Stimulated activated CD4-positive, alpha-beta T cell treated with anti-CD3 and anti-CD28 coated beads, Interleukin-1b, Interleukin-23, amount 100 ng/mL, for 4 hours (primary cell): ENCODE data around the gene KDM4B.
"Not testable (repeated sequence)": the region's sequence is repeated elsewhere in the genome, so short reads cannot be mapped to it uniquely, and the experiment has no call there.

Experiments
- DNase-seq, 2 donors: peaks; one replicate each; pipeline ENCODE4 v3.0.0-alpha.2; 2020; ENCODE audit warnings: low read depth in 2 of 2

Gene KDM4B

GRCh38 chr19:5149508-5149907, 180.6 kb downstream of the KDM4B start:
- DNase-seq = no peak

GRCh38 chr19:5149932-5150901, 181.3 kb downstream of the KDM4B start:
- no peak for DNase-seq

GRCh38 chr19:5150902-5151741, 182.2 kb downstream of the KDM4B start:
- no peak for DNase-seq

DNA sequence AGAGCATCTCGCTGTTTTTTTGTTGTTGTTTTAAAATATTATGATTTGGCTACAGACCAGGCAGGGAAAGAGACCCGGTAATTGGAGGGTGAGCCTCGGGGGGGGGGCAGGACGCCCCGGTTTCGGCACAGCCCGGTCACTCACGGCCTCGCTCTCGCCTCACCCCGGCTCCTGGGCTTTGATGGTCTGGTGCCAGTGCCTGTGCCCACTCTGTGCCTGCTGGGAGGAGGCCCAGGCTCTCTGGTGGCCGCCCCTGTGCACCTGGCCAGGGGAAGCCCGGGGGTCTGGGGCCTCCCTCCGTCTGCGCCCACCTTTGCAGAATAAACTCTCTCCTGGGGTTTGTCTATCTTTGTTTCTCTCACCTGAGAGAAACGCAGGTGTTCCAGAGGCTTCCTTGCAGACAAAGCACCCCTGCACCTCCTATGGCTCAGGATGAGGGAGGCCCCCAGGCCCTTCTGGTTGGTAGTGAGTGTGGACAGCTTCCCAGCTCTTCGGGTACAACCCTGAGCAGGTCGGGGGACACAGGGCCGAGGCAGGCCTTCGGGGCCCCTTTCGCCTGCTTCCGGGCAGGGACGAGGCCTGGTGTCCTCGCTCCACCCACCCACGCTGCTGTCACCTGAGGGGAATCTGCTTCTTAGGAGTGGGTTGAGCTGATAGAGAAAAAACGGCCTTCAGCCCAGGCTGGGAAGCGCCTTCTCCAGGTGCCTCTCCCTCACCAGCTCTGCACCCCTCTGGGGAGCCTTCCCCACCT, 183.3 kb downstream of the KDM4B start:
- no peak for DNase-seq

GRCh38 chr19:5152767-5153532, 184.0 kb downstream of the KDM4B start:
- DNase-seq = no peak

DNA sequence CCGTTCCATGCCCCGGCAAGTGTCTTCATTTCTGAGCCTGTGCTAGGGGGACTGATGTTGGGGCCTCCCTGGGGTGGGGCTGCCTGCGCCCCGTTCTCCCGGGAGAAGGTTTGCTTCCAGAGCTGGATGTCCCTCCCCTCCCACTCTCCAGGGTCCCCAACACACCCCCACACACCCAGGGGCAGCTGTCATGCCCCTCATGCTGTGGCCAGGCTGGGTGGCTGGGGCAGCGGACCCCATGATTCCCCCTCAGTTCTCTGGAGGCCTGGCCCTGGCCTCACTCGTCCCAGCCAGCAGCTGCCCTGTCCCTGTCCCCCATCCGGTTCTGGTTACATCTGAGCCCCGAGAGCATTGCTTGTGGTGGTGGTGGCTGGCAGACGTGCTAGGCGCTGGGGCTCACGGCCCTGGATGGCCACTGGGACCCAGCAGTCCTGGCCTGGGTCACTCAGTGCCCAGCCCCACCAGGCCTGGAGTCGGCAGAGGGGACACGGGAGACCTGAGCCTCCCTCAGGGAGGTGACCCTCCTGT, 184.8 kb downstream of the KDM4B start:
- DNase-seq = no peak

DNA sequence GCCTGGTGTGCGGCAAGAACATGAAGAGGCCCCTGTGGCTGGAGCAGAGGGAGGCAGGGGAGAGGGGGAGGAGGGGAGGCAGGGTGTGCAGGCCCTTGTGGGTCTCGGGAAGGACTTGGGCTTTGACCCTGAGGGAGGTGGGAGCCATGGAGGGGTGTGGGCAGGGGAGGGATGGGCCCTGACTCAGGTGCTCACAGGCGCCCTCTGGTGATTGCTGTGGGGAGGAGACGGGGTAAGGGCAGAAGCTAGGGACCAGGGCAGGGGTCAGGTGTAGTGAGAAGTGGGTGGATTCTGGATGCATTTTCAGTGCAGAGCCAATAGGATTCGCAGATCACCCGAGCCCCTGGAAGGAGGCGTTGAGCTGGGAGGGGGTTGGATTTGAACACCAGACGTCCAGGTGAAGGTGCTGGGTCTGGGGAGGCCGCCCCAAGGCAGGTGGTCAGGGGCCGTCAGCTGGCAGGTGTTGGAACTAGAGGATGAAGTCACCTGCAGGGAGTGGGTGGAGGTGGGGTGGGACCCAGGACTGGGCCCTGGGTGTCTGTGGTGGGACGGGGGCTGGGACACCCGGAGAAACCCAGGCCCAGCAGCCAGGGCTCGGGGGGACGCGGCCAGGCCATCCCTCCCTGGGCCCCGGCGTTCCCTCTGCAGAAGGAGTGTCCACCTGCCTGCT, 185.4 kb downstream of the KDM4B start:
- DNase-seq = peak; percentile 31 to 37

DNA sequence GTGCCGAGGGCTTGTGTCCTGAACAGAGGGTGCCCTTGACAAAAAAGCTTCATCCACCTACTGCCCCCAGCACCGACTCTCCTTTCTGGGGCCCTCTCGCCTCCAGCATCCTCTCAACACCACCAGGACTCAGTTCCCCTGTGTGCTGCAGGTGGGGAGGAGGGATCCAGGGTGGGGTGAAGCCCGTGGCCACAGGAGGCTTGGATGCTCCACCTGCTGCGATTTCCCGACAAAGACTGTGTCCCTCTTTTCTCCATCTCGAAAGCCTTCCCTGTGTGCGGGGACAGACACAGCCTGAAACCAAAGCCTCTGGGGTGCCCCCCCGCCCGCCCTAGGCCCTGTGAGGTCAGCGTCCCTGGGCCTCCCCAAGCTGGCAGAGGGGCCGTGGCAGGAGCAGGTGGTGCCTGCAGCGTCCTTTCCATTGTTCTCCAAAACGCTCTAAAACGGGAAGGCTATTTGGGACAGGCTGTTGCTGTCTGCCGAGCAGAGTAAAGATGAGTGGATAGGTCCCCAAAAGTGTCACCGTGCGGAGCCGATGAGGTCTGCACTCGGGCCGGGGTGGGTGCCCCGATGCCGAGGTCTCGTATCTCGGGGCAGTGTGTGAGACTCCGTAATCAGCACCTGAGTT, 186.0 kb downstream of the KDM4B start:
- DNase-seq = no peak

DNA sequence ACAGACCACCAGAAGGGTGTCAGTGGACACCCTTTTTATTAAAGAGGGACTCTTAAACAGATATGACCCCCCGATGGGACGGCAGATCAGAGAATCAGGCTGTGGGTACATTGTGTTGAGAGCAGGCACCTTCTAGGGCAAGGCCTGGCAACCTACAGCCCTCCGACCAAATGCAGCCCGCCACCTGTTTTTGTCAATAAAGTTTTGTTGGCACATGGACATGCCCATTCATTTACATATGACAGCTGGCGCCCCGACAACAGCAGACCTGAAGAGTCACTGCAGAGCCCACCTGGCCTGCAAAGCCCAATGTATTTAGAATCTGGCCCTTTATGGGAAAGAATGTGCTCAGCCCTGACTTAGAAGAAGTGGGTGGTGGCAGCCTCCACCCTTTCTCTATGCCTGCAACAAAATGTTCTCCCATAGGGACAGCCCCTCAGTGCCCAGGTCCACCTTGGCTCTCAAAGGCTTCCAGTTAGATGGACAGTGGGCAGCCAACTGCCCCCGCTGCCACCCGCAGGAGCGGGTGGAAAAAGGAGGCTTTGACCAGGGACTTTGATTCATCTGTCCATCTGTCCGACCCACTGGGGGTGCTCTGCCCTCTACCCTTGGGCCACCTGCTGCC, 186.8 kb downstream of the KDM4B start:
- no peak for DNase-seq

GRCh38 chr19:5156231-5156986, 187.5 kb downstream of the KDM4B start:
- no peak for DNase-seq

- DNase-seq = no peak
Observed at GRCh38 chr19:5157186-5157585, 188.3 kb downstream of the KDM4B start.

GRCh38 chr19:5158549-5159134, 189.7 kb downstream of the KDM4B start:
- not testable (repeated sequence) for DNase-seq

DNA sequence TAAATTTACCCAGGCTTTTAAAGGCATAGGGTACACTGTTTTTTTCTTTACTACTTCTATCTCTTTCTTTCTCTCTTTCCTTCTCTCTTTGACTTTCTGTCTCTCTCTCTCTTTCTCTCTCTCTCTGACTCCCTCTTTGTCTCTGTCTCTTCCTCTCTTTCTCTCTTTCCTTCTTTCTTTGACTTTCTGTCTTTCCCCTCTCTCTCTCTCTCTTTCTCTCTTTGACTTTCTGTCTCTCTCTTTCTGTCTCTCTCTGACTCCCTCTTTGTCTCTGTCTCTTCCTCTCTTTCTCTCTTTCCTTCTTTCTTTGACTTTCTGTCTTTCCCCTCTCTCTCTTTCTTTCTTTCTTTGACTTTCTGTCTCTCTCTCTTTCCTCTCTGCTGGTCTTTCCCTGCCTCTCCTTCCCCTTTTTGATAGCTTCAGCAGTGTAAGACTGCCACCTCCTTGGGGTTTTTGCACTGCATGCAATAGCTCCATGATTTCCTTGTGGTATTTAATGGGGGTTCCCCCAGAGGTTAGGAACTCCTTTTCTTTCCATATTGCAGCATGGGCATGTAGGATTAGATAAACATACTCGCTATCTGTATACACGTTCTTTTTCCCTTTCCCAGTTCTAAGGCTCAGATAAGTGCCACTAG, 191.4 kb downstream of the KDM4B start:
- not testable (repeated sequence) for DNase-seq

- not testable (repeated sequence) for DNase-seq
Observed at GRCh38 chr19:5164845-5165696, 196.2 kb downstream of the KDM4B start.

GRCh38 chr19:5165697-5166019, 196.7 kb downstream of the KDM4B start:
- no peak for DNase-seq

DNA sequence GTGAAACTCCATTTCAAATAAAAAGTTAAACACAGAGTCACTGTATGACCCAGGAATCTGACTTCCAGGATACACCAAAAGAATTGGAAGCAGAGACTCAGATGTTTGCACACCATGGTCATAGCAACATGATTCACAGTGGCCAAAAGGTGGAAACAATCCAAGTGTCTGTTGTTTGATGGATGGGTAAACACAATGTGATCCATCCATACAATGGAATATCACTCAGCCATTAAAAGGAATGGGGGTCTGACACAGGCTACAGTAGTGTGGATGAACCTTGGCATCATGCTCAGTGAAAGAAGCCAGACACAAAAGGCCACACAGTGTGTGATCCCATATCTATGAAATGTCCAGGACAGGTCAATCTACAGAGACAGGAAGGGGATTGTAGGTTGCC, 197.3 kb downstream of the KDM4B start:
- DNase-seq = no peak

GRCh38 chr19:5170329-5170745, 201.4 kb downstream of the KDM4B start:
- DNase-seq = peak; percentile 24 to 34
